NCI-H2029 (cell line): ENCODE results near the gene NT5DC4.

Experiments
- DNase-seq: peaks from one replicate; lab custom pipeline; 2025; lab: John Stamatoyannopoulos, UW

The NT5DC4 gene

DNA sequence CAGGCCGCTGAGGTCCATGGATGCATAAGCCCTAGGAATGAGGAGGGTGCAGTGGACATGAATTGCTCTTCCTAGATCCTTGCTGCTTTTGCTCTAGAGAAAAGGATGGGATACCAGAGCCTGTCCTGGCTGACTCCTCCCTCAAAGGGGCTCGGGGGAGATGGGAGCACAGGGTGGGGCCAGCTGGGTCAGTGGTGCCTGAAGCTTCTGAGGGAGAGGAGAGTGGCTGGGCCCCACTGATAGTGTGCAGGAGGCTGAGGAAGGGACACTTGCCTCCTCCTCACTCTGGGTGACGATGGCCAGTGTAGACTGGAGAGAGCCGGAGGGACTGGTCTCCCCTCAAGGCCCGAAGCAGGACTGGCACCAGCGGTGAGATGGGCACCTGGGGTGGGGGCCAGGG lies at the start of gene NT5DC4:
Gene NT5DC4 (plus strand): TSS at position 236 of the 400 bp plus-strand sequence. CDS start 60 bp downstream, at position 296.
- DNase-seq, result no peak

DNA sequence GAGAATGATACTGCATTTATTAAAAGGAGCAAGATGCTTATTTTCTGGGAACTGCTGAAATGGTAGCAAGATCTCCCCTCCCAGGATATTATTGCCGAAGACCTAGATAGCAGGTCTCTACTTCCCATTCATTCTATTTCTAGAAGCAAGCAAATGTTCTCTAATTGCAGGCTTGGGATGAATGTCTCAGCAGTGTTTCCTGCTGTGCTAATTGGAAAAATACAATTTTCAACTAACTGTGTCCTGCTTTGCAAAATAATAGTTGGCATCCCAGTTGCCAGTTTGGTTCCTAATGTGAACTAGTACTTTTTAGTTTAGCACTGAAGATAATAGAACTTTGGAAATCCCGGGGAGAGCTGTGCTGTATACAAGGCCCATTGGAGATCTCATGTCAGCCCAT lies 49.0 kb upstream of the NT5DC4 start:
- no peak for DNase-seq

DNA sequence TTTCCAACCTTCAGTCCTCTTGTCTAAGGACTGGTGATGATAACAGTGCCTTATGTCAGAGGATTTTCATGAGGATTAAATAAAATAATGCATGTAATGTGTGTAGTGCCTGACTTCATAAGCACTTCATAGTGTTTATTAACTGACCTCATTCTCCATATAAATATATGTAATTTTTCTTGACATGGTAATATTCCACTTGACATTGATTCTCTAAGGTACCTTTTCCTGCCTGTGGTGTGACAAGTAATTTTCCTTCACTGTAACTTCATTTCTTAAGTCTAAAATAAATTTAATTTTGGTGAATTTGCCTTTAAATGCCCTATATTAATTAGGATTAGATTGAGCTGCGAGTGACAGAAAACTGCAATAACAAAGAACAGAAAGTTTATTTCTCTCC lies 47.8 kb upstream of the NT5DC4 start:
- DNase-seq, result no peak

DNA sequence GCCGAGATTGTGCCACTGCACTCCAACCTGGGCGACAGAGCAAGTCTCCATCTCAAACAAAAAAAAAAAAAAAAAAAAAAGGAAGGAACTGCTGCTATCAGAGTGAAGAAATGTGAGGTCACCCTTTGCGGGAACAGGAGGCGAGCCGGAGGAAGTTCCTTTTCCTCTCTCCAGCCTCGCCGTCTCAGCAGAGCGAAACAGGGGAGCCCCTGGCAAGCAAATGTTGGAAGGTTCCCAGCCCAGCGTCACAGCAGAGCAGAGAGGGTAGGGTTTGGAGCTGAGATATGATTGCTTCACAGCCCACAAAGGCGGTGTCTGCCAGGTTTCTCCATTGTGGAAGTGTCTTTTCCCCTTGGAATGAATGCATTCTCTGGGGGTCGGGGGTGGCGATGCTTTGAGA lies 46.6 kb upstream of the NT5DC4 start:
- no peak for DNase-seq

DNA sequence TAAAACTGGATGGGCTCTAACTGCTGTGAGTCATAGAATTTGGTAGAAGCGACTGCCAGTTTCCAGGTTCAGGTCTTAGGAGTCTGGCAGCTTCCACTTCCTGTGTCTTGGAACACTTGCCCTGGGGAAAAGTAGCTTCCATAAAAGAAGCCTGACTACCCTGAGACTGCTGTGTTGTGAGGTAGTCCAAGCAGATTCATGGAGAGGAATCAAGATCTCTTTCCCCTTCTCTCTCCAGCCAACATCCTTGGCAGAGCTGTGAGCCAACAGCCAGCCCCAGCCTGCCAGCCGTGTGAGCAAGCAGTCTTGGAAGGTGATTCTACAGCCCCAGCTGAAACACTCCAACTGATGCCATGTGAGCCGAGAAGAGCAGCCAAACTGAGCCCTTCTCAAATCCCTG lies 41.3 kb upstream of the NT5DC4 start:
- no peak for DNase-seq

DNA sequence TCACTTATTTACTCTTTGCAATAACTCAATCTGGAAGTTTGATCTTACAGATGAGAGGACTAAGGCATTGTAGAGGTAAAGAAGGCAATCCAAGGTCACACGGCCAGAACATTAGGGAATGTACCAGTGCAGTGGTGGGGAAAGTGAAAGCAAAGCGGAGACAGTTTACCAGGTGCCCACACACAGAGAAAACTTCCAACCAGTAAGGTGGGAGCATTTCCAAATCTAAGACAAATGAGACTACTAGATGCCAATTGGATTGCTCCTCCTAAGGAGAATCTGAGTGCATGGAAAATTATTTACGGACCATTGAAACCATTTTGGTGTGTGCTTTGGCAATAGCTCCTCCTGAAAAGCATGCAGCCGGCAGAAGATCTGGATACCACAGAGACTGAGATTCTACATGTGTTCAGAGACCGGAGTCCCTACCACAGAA lies 40.1 kb upstream of the NT5DC4 start:
- no peak for DNase-seq

DNA sequence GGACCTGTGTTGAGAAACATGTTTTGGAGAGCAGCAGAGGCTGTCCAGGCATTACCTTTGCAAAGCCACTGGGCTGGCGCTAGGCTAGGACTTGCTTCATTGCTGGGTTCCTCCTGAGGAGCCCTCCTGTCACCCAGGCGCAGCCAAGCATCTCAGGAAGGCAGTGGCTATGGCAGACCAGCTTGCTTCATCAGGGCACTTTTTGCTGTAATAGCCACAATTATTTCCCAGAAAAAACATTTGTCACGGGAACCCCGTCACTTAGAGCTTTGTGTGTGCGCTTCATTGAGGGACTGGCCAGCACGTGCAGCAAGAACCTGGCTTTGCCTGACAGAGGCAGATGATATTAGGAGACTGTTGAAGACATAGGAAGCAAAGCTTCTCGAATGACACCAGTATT lies 38.7 kb upstream of the NT5DC4 start:
- no peak for DNase-seq

DNA sequence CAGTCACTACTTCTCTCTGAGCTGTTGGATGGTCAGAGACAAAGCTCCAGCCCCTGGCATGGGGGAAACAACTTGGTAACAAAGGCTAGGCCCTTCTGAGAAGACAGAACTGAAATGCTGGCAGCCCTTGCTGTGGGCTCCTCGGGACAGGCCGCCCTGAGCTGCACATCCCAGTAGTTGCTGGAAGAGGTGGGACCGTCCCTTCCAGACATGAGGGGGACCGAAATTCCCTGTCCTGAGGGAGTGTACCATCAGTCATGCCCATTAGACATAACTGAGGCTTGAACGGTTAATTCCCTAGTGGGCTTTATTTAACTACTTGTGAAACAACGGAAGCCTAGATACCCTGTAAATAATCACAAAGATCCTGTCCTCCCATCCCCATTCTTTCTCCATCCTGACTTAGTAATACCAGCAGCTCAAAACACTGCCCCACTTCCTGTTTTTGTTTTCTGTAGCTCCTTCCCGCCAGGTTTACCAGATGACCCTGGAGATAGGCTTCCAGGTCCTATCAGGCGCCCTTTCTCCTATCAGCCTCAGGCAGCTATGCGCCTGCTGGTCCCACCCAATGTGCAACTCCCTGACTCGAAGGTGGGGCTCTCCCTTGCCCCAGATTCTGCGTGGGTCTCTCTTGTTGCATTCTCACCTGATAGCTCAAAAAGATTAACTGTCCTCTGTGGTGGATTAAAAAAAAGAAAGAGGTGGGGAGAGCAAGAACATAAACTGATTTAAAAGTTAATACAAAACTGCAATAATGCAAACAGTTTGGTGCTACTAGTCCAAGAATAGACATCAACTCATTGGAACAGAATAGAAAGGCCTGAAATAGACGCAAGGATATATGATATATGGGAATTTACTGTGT lies 37.0 kb upstream of the NT5DC4 start:
- DNase-seq, result no peak

DNA sequence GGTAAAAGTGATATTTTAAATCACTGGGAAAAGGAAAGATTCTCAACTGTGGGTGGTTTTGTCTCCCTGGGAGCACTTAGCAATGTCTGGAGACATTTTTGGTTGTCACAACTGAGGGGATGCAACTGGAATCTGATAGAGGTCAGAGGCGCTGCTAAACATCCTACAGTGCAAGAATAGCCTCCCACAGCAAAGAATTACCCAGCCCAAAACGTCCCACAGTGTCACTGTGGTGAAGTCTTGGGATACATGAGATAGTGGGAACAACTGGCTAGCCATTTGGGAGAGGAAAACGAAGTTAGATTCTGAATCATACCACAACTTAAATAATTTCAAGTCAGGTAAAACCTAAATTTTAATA lies 36.4 kb upstream of the NT5DC4 start:
- no peak for DNase-seq

DNA sequence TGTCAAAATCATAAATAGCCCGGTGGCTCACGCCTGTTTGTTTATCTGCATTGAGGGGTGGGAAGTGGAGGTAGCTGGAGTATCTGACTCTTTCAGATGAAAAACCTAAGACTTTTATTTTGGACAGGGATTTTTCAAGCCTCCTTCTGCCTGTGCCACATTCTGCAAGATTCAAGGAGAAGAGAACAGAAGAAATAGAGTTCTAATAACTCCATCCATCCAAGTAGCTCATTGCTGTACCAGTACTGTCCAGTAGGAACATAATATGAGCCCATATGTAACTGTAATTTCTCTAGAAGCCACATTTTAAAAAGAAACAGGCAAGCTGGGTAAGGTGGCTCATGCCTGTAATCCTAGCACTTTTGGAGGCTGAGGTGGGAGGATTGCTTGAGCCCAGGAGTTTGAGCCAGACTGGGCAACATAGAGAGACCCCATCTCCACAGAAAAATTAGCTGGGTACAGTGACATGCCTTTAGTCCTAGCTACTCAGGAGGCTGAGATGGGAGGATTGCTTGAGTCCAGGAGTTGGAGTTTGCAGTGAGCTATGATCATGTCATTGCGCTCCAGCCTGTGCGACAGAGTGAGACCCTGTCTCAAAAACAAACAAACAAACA lies 35.4 kb upstream of the NT5DC4 start:
- no peak for DNase-seq

DNA sequence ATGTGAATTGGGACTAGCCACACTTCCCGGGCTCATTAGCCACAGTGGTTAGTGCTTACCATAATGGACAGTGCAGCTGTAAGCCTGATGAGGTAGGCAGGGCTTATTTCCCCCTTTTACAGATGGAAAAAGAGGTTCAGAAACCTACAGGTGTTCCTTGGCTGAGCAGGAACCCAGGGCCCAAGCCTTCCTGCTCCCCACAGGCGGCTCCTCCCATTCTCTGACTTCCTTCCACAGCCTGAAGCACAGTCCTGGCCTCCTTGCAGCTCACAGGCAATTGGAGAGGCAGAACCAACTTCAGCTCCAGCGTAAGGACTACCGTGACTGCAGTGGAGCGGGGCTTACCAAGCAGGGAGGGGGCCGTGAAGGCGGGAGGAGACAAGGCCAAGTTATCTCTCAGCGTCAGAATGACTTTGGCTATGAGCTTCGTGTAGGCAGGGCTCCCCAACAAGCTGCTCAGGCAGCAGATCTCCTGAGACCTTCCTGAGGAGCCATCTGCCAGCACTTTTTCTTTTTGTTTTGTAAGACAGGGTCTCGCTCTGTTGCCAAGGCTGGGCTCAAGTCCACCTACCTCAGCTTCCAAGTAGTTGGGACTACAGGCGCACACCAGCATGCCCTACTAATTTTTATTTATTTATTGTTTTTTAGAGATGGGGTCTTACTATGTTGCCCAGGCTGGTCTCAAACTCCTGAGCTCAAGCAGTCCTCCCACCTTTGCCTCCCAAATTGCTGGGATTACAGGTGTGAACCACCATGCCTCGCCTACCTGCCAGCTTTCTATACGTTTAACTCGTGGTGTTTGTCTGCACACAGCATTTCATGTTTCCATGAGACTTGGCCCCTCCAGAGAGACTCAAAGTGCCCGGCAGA lies 34.2 kb upstream of the NT5DC4 start:
- DNase-seq, result no peak

DNA sequence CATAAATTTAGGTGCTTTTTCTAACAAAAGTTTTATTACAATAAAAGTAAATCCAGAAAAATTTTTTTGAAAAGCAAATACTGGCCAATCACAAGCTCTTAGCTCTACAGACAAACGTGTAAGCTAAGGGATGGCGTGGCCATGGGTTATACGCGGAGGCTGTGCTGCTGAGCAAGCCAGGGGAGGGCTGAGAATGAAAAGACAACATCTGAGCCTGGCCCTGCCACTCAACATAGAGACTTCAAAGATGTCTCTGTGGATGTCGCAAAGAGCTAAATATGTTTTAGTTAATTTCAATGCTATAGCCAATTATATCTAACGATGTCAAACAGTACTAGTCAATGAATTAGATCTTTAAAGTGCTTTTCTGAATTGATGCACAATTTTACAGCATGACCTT lies 33.3 kb upstream of the NT5DC4 start:
- no peak for DNase-seq

DNA sequence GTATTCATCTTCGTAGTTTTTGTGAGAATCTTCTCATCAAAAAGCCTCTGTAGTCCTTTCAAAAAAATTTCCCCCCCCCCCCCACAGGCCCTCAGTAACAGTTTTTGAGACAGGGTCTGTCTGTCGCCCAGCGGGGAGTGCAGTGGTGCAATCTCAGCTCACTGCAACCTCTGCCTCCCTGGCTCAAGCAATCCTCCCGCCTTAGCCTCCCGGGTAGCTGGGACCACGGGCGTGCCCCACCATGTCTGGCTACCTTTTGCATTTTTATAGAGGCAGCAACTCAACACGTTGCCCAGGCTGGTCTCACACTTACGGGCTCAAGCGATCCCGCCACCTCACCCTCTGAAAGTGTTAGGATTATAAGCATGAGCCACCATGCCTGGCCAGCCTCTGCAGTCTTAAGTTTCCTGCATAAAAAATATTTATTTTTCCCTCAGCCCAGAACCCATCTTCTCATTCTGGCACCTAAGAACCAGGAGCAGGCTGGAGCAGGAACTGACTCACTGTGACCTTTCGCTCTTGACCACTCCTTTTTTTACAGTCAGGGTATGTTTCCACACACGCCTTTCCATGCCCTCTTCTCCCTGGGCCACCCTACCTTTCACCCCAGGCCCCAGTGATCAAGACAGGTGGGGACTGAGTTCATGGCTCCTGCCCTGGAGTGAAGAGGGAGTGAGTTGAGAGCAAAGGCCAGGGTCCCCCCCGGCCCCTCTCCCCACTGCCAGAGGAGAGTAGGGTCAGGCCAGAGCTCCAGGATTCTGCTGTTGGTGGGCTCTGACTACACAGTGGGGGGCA lies 32.5 kb upstream of the NT5DC4 start:
- DNase-seq, result no peak

DNA sequence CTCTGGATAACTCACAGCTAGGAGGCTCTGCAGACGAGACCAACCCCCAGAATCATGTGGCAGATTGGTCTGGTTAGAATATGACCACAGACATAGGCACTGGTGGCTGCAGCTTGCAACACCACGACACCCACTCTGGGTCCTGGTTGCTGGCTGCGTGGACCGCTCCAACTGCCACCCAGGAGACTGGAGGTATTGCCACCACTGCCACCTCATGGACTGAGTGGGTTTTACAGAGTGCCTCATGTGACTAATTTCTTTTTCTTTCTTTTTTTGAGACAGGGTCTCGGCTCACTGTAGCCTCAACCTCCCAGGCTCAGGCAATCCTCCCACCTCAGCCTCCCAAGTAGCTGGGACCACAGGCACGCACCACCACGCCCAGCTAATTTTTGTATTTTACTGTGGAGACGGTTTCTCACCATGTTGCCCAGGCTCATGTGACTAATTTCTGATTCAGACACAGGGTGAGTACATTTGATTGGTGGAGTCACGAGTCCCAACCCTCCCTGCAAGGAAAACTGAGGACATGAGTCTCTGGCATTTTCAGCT lies 29.9 kb upstream of the NT5DC4 start:
- peak; percentile 12 for DNase-seq

DNA sequence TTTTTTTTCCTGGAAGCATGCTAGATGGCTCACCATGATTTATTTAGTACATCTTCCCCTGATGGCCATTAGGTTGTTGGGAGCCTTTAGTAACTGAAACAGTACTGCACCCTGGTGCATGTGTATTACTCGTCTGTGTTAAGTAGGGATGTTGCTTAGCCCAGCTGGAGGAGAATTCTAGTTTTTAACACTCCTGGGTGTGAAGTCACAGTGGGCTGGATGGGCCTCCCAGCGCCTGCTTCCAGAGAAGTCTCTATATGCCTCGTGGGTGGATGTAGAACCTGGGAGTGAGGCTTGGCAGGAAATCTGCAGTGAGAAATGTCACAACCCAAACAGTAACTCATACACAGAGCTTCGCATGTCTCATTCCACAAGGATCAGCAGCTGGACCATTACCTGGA lies 28.9 kb upstream of the NT5DC4 start:
- no peak for DNase-seq

DNA sequence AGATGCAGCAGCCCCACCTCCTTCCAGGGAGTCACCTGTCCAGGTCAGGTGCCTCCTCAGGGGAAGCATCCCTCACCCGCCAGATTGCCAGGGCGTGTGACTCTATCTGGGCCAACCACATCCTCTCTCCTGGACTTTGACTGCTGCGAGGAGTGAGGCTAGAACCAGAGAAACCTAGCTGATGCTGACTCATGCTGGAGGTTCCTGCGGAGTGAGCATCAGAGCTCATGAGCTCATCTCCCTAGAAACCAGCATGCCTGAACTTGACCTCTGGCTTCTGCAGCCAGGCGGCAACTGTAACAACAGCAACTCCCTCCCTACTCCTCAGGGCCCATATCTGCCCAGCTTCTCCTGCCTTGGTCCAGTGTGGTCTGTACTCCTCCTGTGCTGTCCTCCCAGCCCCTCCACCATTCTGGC lies 28.3 kb upstream of the NT5DC4 start:
- DNase-seq, result no peak

DNA sequence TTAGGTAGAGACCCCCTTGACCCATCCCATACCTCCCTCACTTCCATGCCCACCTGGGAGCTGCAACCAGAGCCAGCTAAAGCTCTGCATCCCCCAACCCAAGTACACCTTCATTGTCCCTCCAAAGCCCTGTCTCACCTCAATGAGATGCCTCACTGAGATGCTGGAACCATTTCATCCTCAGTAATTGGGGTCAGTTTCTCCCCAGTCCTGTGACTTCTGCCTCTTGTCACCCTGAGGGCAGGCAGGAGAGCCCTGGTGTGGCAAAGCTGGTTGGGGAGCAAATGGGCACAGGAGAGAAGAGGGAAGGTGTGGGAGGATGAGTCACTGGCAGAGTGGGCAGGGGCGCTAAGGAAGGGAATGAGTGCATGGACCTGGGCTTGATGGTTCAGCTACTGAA lies 27.9 kb upstream of the NT5DC4 start:
- no peak for DNase-seq

DNA sequence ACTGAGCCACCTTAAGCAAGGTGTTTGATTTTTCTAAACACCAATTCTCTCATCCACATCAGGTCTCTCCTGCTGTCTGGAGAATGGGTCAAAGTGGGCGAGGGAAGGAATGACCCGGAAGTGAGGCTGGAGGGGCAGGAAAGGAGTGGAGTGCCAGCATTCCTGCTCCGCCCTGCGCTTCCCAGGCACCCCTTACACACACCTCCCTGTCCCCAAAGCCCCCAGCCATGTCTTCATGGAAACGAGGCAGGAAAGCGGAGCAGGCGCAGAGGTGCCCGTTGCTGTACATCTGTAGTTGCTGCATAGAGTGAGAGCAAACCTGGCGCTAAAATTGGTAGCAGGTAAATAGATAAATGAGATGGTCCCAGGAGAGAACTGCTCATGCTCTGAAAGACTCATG lies 27.2 kb upstream of the NT5DC4 start:
- no peak for DNase-seq

DNA sequence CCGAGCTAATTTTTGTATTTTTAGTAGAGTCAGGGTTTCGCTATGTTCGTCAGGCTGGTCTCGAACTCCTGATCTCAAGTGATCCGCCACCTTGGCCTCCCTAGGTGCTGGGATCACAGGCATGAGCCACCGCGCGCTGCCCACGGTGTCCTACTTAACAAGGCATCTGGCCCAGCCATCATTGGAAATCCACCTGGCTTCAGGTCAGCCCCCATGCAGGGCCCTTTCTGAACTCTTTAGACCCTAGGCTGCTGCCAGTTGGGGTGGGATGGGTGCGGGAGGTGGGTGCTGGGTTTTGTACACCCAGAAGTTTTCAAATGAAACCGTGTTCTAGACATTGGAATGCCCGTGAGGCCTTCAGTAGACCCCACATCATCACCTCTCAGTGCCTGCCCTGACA lies 26.6 kb upstream of the NT5DC4 start:
- DNase-seq, result no peak

DNA sequence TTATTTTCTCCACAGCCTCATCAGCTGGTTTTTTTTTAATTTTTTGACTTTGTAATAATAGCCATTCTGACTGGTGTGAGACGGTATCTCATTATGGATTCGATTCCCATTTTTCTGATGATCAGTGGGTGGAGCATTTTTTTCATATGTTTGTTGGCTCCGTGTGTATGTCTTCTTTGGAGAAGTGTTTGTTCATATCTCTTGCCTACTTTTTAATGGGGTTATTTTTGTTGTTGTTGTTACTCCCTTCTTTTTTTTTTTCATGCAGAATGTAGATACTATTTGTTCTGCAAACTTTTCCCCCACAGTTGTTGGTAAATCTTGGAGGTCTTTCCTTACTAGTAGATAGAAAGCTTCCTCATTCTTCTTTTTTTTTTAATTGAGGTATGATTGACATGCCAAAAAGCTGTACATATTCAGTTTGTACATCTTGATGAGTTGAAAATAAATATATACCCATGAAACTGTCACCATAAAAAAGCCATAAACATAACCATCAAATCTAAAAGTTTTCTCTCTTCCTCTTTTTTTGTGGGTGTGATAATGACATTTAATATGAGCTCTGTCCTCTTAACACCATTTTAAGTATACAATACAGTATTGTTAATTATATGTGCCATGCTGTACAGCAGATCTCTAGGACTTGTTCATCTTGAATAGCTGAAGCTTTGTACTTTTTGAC lies 21.8 kb upstream of the NT5DC4 start:
- DNase-seq, result no peak
